Measurements from ENCODE around the gene PRR5L.

DNA sequence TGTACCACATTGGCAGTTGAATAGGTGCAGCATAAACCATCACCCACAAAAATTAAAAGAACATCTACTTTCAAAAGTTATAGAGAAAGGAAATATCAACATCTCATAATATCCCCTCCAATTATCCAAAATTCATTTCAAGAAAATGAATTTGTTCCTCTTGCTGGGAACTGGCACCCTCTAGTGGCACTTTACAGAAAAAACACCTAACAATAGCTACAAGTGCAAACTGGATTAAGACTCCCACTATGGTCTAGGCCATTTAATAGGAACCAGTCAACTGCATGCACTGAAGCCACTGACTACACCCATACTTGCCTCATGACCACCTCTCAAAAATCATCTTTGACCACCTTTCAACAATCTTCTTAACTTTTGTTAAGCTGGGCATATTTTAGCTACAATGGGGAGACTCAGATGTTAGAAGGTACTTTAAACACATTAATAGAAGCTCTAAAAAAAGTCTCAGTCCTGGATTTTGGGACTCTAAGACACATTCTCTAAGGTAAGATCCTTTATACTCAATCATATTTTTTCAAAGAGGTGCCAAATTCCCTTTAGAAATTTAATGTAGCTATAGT is 196.7 kb downstream of the PRR5L start:
- TF ChIP-seq EZH2 (IDR thresholded peaks at IDR 0.05; ENCODE audit: low read length), result no peak
- TF ChIP-seq, protein P1, sequence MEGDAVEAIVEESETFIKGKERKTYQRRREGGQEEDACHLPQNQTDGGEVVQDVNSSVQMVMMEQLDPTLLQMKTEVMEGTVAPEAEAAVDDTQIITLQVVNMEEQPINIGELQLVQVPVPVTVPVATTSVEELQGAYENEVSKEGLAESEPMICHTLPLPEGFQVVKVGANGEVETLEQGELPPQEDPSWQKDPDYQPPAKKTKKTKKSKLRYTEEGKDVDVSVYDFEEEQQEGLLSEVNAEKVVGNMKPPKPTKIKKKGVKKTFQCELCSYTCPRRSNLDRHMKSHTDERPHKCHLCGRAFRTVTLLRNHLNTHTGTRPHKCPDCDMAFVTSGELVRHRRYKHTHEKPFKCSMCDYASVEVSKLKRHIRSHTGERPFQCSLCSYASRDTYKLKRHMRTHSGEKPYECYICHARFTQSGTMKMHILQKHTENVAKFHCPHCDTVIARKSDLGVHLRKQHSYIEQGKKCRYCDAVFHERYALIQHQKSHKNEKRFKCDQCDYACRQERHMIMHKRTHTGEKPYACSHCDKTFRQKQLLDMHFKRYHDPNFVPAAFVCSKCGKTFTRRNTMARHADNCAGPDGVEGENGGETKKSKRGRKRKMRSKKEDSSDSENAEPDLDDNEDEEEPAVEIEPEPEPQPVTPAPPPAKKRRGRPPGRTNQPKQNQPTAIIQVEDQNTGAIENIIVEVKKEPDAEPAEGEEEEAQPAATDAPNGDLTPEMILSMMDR (optimal IDR thresholded peaks at IDR 0.05 in 1 of 3, IDR thresholded peaks at IDR 0.05 in 1 of 3, conservative IDR thresholded peaks at IDR 0.05 in 1 of 3; ENCODE audit: extremely low read depth in 1 of 3, insufficient read depth in 2 of 3, low read length in 3 of 3), result peak; percentile 27 to 74 (median 51)
